ENCODE data around the gene CUL5. TPM values are rescaled to one million over a fixed set of nuclear protein-coding genes. Genes with fewer than 3 reads are reported as not detected.

CUL5 gene
- total and polyA plus RNA-seq, 2 donors from 2014 or later: 9.4 to 38.9 TPM

DNA sequence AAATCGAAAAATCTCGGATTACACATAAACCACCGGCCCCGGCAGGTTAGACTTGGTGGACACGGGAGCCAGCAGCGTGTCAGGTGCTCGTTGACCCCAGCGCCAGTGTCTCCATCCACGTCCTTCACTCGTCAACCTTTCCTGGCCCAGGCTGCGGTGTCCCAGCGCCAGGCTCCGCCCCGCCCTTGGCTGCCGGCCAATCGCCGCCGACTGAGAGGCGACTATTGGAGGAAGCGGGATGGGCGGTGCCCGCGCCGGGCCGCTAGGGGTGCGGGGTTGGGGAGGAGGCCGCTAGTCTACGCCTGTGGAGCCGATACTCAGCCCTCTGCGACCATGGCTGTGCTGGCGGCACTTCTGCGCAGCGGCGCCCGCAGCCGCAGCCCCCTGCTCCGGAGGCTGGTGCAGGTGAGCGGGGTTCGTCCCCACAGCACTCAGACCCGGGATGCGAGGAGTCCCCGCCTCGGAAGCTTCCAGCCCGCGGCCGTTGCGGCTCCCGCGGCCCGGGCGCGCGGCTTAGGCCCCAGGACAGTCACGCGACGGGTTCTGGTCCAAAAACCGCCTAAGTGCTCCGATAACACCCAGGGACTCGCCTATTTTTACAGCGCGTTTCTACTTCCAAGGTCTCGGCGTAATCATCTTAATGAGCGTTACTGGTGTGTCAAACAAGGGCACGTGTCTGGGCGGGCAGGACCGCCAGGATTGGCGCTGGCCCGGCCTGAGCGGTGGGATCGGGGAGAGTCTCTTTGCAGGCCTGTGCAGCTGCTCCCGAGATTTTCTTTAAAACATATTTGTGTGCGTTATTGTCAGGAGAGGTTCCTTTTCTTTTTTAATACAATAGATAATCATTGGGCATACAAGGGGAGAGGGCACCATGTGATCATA, 112.8 kb downstream of the CUL5 start, which contains the start of gene ACAT1:
TSS of gene ACAT1 (plus strand) at position 294 of the 882 bp plus-strand sequence. CDS start at position 334, 40 bp downstream.
- intact Hi-C loops (cut with DNase I): no loop called here
- Histone ChIP-seq H3K4me3 (ENCODE audit: low read length in 3 of 3) (peak within 1 kb of the TSS; percentile 63 to 93 (median 90)), H3K27ac (ENCODE audit: low read depth in 2 of 2, low read length in 2 of 2) (peak within 1 kb of the TSS; percentile 95 to 97), H3K27me3 (ENCODE audit: control insufficient read depth, insufficient read depth, low read length) (no peaks in the 10 kb centered on the region), H3K9me3 (ENCODE audit: control insufficient read depth in 2 of 3, insufficient read depth in 1 of 3, low read length in 3 of 3) (no peaks in the 10 kb centered on the region), H3K36me3 (ENCODE audit: control insufficient read depth in 2 of 3, insufficient read depth in 3 of 3, low read length in 3 of 3) (no peaks in the 10 kb centered on the region), H3K4me1 (ENCODE audit: control insufficient read depth in 2 of 3, insufficient read depth in 2 of 3, low read depth in 1 of 3, low read length in 3 of 3) (peaks cover 0 to 13% (median 12%) of the 10 kb centered on the region in 3 donors), H3K9ac (ENCODE audit: low read length in 3 of 3) (peak within 1 kb of the TSS; percentile 19 to 93 (median 71))
- TF ChIP-seq, protein P1, sequence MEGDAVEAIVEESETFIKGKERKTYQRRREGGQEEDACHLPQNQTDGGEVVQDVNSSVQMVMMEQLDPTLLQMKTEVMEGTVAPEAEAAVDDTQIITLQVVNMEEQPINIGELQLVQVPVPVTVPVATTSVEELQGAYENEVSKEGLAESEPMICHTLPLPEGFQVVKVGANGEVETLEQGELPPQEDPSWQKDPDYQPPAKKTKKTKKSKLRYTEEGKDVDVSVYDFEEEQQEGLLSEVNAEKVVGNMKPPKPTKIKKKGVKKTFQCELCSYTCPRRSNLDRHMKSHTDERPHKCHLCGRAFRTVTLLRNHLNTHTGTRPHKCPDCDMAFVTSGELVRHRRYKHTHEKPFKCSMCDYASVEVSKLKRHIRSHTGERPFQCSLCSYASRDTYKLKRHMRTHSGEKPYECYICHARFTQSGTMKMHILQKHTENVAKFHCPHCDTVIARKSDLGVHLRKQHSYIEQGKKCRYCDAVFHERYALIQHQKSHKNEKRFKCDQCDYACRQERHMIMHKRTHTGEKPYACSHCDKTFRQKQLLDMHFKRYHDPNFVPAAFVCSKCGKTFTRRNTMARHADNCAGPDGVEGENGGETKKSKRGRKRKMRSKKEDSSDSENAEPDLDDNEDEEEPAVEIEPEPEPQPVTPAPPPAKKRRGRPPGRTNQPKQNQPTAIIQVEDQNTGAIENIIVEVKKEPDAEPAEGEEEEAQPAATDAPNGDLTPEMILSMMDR (IDR thresholded peaks at IDR 0.05; ENCODE audit: borderline replicate concordance, extremely low read depth, insufficient read depth): no peak
- FAIRE-seq: peak; percentile 53
- DNase-seq: peak; percentile 93 to 99 (median 96)

DNA sequence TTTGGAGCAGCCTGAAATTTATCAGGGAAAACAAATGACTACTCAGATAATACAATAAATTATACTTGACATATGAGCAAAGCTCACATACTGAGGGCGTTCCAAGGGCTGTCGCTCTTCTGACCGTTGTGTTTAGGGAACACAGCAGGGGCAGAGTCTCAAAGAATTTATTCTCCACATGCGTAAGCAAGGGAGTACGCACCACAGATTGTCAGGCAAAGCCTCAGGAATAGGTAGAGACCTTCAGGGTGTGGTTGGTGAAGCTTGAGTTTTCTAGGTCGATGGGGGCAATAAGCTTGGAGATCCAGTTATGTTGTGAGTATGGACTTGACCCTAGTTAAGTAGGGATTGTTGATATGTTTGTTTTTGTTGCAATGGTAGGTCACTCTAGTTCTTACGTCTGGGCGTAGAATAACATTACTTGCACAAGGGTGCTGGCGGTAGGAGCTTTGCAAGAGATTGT, 113.5 kb downstream of the CUL5 start:
- DNase-seq: peak in 3 of 5 donors; percentile 14 to 53 (median 46)
- peak overlapping the region; percentile 63 to 93 (median 90) for H3K4me3 ChIP-seq (ENCODE audit: low read length in 3 of 3)
- H3K27ac ChIP-seq (ENCODE audit: low read depth in 2 of 2, low read length in 2 of 2): peak overlapping the region; percentile 95 to 97
- TF ChIP-seq, protein P1 (IDR thresholded peaks at IDR 0.05; ENCODE audit: borderline replicate concordance, extremely low read depth, insufficient read depth): no peak
- FAIRE-seq: no peak
- H3K4me1 ChIP-seq (ENCODE audit: control insufficient read depth in 2 of 3, insufficient read depth in 2 of 3, low read depth in 1 of 3, low read length in 3 of 3): peaks cover 0 to 13% (median 12%) of the 10 kb centered on the region in 3 donors
- H3K27me3 ChIP-seq (ENCODE audit: control insufficient read depth, insufficient read depth, low read length): no peaks in the 10 kb centered on the region
- no peaks in the 10 kb centered on the region for H3K9me3 ChIP-seq (ENCODE audit: control insufficient read depth in 2 of 3, insufficient read depth in 1 of 3, low read length in 3 of 3)
- intact Hi-C loops (cut with DNase I): no loop called here
- H3K36me3 ChIP-seq (ENCODE audit: control insufficient read depth in 2 of 3, insufficient read depth in 3 of 3, low read length in 3 of 3): no peaks in the 10 kb centered on the region
- H3K9ac ChIP-seq (ENCODE audit: low read length in 3 of 3): peak overlapping the region; percentile 3 to 93 (median 71)

DNA sequence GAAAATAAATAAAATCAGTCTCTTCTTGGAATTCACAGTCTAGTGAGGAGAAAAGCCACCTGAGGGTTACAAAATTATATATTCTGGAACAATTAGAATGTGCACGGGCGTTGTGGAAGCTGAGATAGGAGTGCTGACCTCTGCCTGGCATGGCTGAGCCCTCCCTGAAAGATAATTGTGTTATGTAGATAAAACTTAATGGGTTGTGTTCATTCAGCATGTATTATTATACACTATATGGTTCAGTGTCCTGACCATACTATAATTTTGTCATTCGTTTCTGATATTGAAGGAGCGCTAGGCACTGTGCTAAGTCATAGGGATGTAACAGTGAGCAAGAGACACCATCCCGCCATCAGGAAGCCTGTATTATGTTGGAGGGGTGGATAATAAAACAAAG, 116.4 kb downstream of the CUL5 start:
- Histone ChIP-seq H3K27me3 (ENCODE audit: control insufficient read depth, insufficient read depth, low read length) (no peaks in the 10 kb centered on the region), H3K27ac (ENCODE audit: low read depth in 2 of 2, low read length in 2 of 2) (no peak overlapping the region), H3K4me1 (ENCODE audit: control insufficient read depth in 2 of 3, insufficient read depth in 2 of 3, low read depth in 1 of 3, low read length in 3 of 3) (peaks cover 0 to 18% (median 13%) of the 10 kb centered on the region in 3 donors), H3K9me3 (ENCODE audit: control insufficient read depth in 2 of 3, insufficient read depth in 1 of 3, low read length in 3 of 3) (no peaks in the 10 kb centered on the region), H3K4me3 (ENCODE audit: low read length in 3 of 3) (peak overlapping the region in 1 of 3 donors; percentile 2), H3K9ac (ENCODE audit: low read length in 3 of 3) (no peak overlapping the region), H3K36me3 (ENCODE audit: control insufficient read depth in 2 of 3, insufficient read depth in 3 of 3, low read length in 3 of 3) (no peaks in the 10 kb centered on the region)
- FAIRE-seq: no peak
- TF ChIP-seq, protein P1 (IDR thresholded peaks at IDR 0.05; ENCODE audit: borderline replicate concordance, extremely low read depth, insufficient read depth): no peak
- intact Hi-C loops (cut with DNase I): no loop called here
- DNase-seq: no peak

Measured in kidney (tissue), 14 donors.